HG03457 (cell line): ENCODE data around the gene GCG.

Source experiments
- ATAC-seq: cut with Tn5 transposase; IDR thresholded peaks from one replicate; pipeline ENCODE4 v1.9.1; 2021; ENCODE audit warnings: moderate number of reproducible peaks; ENCODE audit not compliant: unreplicated experiment

GCG gene

DNA sequence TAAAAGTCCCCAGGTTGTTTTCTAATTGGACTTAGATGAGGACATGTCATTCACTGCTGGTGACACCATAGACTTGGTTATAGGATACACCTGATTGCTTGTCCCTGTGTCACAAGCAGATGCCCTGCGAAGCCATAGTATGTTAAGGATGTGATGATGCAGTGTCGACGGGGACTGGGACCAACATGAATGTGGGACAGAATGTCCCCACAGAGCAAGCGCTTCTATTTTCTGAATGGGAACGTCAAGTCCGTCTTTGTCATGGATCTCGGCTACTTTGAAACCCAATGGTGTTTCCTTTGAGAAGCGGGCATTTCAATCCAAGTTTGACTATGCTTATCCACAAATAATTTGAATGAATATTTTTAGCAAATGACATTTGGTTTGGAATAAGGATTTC is 2.1 kb downstream of the GCG start:
- no peak for ATAC-seq

- ATAC-seq = no peak
Observed at GRCh38 chr2:162149466-162149865, 2.6 kb downstream of the GCG start.

- no peak for ATAC-seq
Observed at GRCh38 chr2:162148956-162149355, 3.1 kb downstream of the GCG start.

DNA sequence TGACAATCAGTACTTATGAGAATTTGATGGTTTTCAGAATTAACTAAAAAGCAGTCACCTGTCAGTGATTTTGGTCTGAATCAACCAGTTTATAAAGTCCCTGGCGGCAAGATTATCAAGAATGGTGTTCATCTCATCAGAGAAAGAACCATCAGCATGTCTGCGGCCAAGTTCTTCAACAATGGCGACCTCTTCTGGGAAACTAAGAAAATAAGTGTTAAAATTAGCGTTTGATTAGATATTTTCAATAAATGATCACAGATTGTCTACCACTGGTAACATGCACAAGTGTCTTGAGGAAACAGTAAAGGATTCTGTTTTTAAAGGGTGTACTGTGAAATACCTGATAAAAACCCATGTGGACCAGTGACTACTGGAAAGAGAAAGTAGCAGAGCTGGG is 8.1 kb downstream of the GCG start:
- ATAC-seq = no peak

- ATAC-seq = no peak
Observed at GRCh38 chr2:162138310-162138709, 13.7 kb downstream of the GCG start.

- ATAC-seq = no peak
Observed at GRCh38 chr2:162127422-162127821, 24.6 kb downstream of the GCG start.

DNA sequence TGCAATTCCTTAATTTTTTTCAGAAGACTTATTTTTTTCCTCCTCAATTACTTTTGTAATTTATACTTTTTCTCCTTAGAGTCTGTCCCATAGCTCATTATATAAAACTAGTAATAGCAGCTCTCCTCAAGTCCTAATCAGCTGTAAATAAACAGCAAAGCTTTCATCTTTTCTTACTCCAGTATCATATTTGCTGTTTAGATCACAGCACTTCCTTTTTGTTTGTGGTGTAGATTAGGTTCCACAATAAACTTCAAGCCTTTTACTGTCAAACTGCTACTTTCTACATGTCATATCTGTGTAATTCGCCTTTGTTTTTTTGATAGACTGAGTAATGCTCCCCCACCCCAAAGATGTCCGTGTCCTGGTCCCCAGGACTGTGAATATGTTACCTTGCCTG is 25.5 kb downstream of the GCG start:
- no peak for ATAC-seq

DNA sequence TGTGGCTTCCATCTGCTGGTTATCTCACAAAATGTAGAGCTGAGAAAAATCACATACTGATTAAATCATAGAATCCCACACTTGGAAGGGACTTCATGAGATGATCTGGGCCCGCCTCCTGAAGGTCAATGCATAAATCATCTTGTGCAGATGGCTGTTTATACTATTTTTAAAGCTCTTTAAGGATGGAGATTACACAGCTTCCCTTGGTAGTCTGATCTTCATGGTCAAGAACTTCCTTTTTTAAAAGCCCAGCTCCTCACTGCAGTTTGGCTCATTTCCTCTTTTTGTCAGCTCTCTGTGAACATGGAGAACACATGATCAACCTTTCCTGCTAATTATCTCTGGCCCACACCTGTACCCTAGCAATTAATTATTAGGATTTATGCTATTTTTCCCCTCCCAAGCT is 25.9 kb downstream of the GCG start:
- peak; percentile 86 for ATAC-seq

- no peak for ATAC-seq
Observed at GRCh38 chr2:162125138-162125537, 26.9 kb downstream of the GCG start.

- no peak for ATAC-seq
Observed at GRCh38 chr2:162123806-162124758, 28.0 kb downstream of the GCG start.

DNA sequence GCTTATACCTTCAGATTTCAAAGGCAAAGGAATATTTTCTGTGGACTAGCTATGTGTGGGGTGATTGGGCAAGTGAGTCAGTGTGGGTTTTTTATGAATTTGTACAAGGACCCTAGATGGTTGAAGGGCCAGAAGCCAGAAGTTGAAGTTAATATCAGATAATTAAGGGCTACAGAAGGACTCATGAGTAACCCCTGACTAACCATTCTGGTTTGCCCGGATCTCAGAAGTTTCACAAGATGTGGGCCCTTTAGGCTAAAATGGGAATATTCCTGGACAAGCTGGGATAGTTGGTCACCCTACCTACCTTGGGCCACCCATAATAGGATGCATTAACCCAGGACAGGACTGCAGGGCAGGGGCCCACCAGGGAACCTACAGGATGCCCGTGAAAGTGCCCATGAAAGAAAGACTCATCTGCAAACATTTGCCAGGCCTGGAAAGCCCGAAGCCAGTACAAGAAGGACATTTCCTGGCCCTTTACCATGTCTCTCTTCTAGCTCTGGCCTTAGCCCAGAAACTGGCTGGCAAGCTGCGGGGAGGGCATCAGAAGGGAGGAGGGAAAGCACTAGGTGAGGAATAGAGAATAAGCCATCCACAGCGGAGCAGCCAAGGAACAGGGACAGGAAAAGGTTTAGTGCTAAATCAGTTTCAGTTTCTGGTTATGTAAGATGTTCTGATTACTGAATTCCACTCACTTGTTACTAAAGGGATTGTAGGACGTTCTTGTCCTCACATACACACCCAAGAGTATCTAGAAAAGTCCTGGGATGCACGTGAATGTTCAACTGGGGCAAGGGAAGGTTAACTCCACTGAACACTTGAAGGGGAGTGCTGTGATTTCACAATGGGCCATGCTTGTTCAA is 33.6 kb downstream of the GCG start:
- ATAC-seq = no peak

- ATAC-seq = no peak
Observed at GRCh38 chr2:162116352-162116751, 35.7 kb downstream of the GCG start.

DNA sequence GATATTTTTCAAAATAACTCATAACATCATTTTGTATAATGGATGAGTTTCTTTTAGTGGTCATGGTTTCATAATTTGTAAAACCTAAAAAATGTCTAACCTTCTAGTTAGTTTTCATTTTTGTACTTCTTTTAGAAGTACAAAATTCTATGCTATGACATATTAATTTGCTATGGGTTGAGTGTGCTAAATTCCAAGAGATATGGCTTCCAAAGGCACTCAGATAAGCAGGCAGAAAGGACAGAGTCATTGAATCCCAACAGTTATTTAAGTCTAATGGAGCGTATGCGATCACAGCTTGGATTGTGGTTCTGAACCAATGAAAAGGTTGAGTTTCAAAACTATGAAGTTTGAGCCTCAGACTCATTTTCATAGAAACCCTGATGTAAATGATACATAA is 37.0 kb downstream of the GCG start:
- no peak for ATAC-seq

GRCh38 chr2:162114271-162114670 is 37.8 kb downstream of the GCG start:
- no peak for ATAC-seq

- no peak for ATAC-seq
Observed at GRCh38 chr2:162113776-162114168, 38.3 kb downstream of the GCG start.

DNA sequence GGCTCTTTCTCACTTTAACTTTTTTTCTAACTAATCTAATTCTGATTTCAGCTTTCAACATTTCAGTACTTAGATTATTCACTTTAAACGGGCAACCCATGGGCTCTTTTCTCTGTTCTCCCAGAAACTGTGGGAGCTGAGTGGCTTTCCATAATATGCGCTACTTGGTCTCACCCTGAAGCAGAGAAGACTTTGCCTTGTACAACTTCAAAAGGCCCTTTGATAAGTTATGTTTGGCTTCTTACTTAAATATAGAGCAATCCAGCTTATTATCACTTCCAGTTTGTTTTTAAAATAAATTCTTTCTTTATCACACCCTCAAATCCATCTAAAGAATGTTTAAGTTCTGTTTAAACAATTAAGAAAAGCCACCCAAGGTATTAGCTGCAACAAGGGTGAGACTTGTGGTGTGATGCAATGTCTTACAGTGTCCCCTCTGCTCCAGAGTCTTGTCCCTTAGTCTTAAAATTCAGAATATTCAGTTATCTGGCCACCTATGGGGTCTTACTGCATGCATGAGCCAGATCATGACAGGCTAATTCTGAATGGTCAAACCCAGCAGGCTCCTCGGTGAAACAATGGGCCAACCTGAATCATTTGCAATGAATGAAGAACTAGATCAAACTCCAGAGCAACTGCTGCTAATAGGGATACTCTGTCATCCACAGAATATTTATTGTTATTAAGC is 38.8 kb downstream of the GCG start:
- ATAC-seq = no peak

GRCh38 chr2:162111958-162112850 is 39.8 kb downstream of the GCG start:
- no peak for ATAC-seq

- ATAC-seq = no peak
Observed at GRCh38 chr2:162107361-162107901, 44.6 kb downstream of the GCG start.

DNA sequence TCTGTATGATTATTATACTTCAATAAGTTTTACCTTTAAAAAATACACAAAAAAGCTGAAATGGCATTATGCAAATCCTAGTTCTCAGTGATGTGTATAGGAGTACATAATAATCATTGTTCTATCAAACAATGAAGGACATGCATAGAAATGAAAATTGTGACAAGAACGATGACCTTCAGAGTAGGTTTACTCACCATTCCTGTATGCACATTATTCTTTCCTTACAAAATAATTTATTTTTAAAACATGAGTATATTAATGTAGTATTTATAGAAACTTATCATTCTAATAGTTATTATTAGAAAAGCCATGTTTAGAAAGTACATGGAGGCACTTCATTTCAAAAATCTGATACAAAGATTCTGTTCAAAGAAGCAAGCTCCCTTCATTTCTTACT is 45.3 kb downstream of the GCG start:
- no peak for ATAC-seq

DNA sequence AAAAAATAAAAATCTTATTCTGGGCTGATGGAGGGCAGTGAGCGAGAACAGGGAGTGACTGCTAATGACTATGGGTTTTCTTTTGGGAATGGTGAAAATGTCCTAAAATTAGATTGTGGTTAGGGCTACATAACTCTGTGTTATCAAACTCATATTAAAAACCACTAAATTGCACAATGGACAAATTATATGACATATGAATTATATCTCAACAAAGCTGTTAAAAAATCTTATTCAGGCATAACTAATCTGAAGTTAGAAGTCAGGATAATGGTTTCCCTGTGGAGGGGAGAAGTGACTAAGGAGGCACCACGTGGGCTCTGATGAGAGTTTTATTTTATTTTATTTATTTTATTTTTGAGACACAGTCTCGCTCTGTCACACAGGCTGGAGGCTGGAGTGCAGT is 45.9 kb downstream of the GCG start:
- ATAC-seq = no peak
